Stimulated activated CD8-positive, alpha-beta memory T cell treated with anti-CD3 and anti-CD28 coated beads, Interleukin-2, amount 100 ng/mL, for 1 hour (primary cell): ENCODE data around the gene C4orf50.

Source experiments
- DNase-seq, 2 donors: peaks; one replicate each; pipeline ENCODE4 v3.0.0-alpha.2; 2020; ENCODE audit warnings: low read depth in 2 of 2

Gene C4orf50

DNA sequence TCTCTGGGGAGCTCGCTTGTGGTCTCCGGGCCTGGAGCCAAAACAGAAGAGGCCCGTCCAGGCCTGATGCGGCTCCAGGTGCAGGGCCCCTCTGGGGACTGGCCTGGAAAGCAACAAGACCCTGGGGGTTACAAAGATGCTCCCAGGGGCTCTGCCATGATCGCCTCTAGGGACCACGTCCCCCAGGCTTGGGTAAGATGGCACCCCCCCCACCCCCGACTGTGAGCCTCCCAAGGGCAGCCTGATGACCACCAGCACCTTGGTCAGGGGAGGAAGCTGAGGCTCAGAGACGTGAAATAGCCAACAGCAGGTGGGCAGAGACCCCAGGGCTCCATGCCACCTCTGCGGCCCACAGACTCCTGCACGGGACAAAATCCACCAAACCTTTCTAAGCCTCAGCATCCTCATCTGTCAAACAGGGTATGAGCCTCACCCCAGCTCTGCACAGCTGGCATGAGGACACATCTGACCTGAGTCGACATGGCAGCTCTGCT is 25.4 kb downstream of the C4orf50 start:
- no peak for DNase-seq

DNA sequence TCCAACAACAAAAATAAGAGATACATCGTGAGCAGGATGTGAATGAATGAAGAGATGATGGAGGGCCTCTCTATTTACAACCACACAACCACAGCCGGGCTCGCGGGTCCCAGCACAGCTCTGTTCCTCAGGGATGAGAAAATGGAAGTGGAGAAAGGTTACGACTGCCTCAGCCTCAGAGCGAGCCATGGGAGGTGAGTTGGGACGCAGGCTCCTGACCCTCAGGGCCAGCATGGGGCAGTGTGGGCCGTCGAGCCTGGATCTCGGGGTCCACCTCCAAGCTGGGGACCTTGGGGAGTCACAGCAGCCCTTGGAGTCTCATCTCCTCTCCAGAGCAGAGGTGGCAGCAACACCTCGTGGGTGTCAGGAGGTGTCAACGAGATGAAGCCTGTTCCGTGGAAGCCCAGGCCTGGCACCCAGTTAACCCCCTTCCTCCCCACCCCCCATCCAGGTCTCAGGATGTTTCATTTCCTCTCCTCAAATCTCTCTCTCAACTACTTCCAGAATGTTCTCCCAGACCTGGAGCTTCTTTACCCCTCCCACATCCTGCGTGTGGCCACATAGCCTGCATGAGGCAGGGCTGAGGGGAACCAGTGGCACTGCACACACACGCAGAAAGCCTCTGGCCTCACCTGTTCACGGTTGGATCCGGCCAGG is 25.9 kb downstream of the C4orf50 start:
- no peak for DNase-seq

DNA sequence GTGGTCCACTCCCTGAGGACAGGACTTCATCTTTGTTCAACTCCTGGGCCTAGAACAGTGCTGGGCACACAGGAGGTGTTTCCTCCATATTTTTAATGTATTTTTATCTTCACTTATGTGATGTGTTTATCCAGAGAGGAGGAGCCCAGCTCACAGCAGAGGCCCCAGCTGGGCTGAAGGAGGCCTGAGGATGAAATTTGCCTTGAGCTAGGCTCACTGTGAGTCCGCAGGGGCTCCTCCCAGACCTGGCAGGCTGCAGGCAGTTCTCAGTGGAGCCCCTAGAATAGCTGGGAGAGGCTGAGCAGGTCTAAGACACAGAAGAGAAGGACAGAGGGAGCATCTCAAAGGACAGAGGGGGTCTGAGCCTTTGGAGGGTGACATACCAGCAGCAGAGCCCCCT is 26.8 kb downstream of the C4orf50 start:
- DNase-seq = no peak

DNA sequence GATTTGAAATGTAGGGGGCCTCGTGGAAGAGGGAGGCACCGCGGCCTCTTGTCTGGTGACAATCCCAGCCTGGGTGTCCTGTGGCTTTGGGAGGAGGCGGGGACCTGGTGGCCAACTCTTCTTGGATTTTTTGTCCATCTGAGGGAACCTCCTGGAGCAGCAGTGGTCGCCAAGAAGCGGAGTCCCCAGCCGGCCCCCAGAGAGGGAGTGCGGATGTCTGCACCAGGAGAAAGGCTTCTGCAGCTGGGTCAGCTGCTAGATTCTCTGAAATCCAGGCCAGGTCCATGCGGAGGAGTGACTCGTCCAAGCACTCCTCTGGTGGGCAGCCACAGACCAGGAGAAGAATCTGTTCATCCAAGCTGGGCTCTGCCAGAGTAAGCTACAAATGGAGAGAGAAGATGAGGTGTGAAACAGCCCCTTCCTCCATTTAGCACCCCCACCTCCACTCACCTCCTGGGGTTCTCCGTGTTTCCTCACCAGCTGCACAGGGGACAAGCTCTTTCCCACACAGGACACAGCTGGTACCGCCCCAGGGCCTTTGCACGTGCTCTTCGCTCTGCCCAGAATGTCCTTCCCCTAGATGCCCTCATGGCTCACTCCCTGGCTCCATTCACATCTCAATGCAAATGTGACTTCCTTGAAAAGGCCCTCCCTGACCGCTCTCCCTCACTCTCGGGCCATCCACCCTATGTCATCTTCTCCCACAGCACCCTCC is 27.6 kb downstream of the C4orf50 start:
- no peak for DNase-seq

DNA sequence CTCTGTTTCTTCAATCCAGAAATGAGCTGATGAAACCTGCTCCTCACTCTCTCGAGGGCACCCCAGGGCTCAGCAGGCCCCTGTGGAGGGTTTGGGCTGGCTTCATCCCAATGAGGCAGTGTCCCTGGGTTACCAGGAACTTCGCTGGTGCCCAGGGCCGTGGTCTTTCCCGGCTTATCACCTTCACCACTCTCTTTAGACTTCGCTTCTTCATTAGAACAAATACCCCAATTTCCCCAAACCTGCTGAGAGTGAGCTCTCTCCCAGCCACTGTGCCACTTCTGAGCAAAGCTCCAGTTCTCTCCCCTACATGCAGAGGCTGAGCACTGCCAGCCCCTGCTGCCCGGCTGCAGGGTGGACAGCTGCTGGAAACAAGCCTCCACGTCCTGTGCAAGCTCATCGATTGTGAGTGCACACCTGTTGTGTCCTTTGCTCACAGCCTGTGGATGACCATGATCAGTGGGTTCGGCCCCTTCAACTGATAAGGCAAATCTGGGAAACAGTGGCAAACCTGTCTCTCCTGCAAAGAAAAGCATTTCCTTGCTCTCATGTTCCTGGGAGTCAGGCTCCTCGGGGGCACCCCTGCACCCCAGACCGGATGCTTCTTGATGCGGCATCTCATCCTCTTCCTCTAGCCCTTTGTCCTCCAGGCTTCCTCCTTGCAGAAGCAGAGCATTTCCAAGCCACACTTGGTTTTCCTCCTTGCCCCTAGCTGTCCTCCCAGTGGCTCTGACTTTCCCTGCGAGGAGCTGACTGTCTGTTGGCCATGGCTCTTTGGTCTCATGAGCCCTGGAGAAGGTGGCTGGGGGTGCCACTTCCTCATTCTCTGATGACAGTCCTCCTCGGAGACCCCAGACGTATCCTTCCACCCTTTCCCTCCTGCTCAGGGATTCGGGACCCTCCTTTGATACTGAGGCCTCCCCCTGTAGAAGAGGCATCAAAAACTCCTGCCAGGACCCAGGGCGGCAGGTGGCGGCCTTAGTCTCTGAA is 28.7 kb downstream of the C4orf50 start:
- no peak for DNase-seq

DNA sequence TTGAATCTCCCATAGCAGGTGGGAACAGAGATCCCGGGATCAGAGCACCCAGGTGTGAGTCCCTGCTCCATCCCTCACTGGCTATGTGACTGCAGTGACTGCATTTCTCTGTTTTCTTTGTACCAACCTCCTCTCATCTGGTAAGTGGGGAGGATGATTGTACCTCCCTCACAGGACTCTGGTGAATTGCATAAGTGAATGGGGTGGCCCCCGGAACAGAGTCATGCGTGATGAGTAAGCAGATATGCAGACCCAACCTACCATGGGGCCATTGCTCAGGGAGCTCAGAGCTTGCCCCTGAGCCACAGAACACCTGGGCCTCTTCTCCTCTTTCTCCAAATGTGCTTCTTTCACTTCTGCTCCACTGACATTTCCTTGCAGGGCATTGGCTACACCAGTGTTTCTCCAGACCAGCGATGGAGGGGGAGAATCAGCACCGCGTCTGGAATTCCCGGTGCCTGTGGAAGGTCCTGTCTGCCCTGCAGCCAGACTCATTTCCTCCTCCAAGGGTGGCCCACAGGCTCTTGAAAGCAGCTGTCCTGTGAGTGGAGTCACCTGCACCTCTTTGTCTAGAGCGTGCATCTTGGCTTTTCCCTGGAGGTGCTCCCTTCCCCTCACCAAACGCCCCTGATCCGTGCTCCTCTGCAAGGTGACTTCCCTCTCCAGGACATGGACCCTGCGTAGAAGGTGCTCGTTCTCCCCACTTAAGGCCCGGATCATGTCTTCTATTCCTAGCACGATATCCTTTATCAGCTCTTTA is 30.0 kb downstream of the C4orf50 start:
- no peak for DNase-seq

DNA sequence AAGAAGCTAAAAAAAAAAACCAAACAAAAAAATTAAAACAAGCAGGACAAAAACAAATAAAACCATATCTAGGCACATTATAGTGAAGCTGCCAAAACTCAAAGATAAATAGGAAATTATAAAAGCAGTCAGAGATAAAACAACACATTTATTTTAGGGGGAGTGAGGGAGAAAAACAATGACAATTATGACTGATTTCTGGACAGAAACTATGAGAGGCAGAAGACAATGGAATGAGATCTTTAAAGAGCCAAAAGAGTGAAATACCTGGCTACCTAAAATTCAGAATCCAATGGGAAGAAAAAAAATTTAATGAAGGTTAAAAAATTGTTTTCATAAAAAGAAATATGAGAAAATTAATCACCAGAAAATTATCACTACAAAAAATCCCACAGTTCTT is 33.4 kb downstream of the C4orf50 start:
- DNase-seq = no peak

DNA sequence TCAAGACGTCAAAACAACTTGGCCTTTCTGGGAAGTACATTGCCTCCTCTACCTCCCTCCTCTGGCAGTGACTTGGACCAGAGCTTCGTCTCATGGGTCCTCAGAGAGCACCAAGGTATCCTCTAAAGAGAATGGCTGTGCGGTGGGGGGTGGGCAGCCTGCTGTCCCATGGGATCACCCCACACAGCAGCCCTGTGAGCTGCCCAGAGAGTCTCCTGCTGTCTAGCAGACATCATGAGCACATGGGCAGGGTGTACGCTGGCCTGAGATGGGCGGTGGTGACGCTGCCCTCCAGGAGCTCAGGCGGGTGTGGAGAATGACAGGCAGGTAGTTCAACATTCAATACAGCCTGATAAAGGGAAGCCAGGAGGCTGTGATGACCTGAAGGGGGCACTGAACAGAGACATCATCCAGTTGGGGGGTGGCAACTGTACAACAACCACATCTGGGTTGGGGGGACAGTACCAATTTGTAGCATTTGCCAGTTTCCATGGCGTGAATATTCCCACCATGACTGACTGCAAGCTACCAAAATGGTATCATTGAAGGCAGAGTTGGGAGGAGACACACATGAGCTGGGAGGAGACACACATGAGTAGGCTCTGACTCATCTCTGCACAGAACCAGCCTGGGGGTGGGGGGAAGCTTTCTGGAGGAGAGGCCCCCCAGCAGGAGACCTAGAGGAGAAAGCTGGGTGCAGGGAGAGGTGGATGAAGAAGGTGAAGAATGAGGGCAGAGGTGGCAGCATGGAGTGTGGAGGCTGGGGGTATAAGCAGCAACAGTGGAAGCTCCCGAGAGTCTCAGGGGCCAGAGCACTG is 35.9 kb downstream of the C4orf50 start:
- no peak for DNase-seq

DNA sequence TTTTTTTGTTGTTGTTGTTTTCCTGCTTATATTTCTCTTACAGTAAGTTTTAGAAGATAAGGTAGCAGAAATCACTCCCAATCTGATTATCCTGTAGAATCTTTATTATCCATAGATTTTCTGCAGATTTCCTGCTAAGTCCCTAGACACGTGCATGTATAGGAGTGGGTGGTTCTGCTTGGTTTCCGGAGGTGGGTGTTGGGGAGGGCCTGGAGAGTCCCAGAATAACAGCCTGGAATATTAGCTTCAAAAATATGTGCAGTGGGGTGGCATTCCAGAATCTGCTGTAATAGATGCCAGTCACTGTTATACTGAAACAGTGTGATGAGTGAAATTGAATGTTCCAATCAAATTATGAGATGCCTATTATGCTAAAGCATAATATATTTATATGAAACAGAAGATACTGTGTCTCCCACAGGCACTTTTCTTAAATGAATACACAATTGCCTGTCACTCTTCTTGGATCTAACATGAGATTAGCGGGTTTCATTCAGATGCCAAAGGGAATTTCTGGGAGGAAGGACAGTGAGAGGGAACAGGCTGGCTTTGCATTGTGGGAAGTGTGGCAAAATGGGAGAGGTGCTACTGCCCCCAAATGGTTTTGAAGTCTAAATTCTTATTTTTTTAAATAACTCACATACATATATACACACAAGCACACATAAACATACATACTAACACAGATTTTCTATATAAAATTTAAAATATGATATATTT is 37.6 kb downstream of the C4orf50 start:
- DNase-seq = no peak

DNA sequence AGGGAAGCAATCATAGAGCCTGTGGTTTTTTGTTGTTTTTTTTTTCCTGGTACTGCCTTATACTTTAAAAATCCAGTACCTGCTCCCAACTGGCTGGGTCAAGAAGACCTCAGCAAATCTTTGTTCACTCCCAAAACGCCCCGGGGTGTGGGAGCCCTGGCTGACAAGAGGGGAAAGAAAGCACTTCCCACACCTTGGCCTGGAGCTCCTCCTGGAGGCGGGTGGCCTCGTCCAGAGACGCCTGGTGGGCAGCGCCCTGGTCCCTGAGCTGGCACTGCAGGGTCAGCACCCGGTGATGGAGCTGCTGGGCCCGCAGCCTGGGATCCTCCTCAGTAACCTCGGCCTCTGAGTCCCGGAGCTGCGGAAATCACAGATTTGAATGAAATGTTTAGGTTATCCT is 38.2 kb downstream of the C4orf50 start:
- no peak for DNase-seq

DNA sequence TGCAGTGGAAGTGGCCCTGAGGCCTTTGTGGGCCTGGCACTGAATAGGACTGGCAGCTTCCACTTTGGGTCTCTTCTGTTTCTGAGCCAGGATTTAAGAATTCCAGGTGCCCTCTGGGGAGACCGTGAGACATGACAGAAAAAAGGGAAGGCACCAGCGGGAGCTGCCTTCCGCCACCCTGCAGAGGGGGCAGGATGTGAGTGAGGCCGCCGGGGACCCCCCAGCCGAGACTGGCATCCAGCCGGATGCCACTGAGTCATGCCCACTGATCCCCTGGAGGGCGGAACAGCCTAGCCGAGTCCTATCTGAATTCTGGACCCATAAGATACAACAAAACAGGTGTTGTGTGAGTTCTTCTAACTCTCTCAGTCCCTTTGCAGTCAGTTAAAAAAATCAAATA is 41.3 kb downstream of the C4orf50 start:
- no peak for DNase-seq

DNA sequence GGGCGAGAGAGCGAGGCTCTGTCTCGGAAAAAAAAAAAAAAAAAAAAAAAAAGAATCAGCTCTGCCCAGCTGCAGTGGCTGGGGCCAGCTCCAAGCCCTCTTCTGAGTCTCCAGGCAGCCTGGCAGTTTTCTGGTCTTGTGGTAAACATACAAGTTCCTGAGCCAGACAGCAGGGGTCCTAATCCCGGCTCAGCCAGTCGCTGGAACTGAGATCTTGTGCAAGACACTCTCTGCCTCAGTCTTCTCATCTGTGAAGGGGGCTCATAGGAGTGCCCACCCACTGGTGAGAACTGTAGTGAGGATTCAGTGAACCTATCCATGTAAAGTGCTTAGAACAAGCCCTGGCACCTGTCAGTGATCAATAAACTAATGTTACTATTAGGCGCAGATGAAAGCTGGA is 41.8 kb downstream of the C4orf50 start:
- no peak for DNase-seq

DNA sequence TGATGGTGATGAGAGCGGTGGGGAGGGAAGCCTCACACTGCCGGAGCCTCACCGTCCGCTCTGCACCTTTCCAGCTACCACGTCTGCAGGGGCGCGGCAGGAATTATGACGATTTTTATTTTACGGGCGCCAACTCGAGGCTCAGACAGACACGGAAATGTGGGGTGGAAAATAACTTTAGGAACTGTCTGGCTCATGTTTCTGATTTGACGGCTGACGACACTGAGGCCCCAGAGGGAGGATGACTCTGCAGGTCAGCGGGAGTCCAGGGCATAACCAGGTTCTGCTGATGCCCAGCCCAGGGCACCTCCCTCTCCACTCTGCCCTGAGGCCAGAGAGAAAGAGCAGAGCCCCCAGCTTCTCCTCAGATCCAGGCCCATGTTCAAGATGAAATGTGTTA is 43.9 kb downstream of the C4orf50 start:
- no peak for DNase-seq

DNA sequence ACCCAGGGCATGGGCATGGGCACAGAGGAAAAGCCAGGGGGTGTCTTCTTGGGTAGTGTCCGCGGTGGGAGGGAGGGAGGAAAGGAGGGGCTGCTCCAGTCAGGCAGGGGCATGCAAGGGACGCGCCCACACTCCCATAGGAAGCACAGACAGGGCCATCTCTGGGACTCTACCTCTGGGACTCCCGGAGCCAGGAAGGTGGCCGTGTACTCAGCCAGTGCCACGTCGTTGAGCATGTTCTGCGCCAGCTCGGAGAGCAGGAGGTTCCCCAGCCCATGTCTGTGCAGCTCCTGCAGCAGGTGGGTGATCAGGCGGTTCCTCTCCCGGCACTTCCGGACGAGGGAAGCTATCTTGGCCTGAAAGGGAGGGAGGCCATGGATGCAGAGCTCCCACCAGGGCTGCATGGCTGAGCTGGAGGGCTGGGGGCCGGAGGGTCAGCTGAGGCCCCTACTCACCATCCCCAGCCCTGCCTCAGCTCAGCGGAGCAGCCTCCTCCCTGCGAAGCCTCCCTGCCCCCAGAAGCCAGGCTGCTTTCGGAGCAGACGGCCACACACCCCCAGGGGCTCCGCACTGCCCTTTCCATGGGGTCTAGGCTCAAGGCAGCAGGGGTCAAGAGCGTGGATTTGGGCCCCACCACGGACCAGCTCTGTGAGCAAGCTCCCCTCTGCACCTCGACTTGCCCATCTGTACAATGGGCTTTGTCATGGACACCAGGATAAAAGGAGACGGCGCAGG is 44.6 kb downstream of the C4orf50 start:
- DNase-seq = no peak

DNA sequence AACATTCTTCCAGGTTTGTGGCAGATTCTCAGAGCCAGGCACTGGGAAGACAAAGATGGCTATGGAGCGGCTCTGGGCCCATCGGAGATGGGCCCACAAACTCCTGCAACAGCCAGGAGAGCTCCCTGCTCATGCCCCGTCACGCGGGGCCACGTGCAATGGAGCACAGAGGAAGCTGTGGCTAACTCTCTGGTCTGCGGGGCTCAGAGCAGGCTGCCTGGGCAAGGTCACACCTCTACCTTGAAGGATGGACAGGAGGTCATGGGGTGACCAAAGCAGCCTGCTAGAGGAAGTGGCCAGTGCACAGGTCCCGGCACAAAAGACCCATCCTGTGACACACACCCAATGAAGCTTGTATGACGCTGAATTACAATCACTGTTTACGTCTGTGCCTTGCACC is 45.2 kb downstream of the C4orf50 start:
- DNase-seq = no peak

DNA sequence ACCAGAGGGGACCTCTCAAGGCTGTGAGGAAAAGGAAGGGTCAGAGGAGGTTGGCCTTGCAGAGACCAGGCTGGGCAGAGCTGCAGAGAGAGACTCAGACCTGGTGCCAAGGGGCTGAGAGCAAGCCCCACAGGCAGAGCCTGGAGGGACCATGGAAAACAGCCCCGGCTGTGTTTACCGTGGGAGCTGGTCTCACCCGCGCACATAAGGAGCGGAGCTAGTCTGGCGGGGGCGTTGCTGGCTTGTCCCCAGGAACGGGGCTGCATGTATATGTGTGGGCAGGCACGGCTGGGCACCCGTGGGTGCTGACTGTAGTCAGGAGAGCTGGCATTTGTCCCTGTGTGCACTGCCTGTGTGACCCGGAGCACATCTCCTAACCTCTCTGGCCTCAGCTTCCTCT is 45.7 kb downstream of the C4orf50 start:
- no peak for DNase-seq

DNA sequence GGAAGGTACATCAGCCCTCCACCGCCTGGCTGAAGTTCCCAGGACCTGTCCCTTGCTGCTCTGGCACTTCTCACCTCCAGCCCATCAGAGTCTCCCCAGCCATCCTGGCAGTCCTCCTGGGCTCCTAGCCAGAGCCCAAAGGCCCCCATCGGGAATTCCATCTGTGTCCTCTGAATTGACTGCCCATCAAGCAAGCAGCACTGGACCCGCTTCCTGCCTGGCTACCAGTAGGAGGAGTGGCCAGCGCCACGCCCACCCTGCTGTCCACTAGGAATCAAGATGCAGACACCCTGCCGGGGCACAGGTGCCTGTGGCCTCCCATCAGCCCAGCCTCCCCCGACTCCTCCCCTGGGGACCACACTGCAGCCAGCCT is 47.2 kb downstream of the C4orf50 start:
- no peak for DNase-seq

DNA sequence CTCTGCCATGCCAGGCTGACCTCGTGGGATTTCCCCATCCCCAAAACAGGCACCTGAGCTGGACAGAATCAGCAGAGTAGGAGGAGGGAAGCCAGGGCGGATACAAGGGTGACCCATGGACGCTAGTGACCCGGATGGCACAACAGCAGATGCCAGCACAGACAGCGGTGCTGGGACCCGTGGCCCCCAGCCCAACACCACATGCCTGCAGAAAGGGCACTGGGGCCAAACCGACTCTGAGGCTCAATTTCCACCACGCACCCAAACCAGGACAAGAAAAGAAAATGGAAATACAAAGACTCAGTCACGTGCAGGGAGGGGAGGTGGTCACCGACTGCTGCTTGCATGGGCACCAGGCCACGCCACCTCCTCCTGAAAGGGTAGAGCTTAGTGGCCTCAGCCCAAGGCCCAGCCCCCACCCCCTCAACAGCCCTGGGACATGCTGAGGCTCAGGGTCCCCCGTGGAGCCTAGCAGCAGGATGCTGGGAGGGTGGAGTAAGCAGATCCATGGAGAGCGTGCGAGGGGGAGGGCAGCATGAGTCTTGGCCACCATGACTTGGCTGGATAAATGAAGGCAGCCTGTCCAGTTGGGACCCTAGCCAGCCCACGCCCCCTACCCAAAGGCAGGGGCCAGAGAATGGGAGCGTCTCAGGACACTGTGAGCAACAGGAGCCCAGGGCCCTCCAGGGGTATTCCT is 47.7 kb downstream of the C4orf50 start:
- no peak for DNase-seq

DNA sequence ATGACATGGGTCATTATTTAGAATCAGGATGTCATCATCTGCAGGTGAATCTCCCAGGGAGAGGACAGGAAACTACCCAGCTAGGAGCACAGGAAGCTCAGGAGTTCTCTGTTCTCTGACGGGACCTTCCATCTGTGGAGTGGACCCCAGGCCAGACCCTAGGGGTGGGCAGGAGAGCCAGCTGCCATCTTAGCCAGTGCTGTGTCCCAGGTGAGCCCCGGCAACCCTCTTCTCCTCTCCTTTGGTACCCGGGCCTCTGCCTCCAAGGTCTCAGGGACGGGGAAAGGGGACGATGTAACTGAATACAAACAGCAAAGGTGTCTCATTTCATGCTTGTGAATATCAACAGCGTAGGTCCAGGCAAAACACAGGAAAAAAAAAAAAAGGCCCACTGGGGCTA is 48.5 kb downstream of the C4orf50 start:
- DNase-seq = no peak
